ENCODE data around the gene SYNJ2. TPM values are rescaled to one million over a fixed set of nuclear protein-coding genes. Genes with fewer than 3 reads are reported as not detected.

SYNJ2 gene
- total and polyA plus RNA-seq, 4 donors, result 3.4 to 8.8 (median 4.8) TPM

- Histone ChIP-seq H3K9ac (ENCODE audit: insufficient read depth in 1 of 2, low read length in 2 of 2) (no peak overlapping the region), H3K27ac (ENCODE audit: low read depth in 1 of 2, low read length in 1 of 2) (no peak overlapping the region), H3K9me3 (ENCODE audit: control insufficient read depth in 4 of 4, insufficient read depth in 3 of 4, low read length in 3 of 4) (no peaks in the 10 kb centered on the region), H3K4me1 (ENCODE audit: control insufficient read depth in 5 of 5, insufficient read depth in 5 of 5, low read length in 5 of 5) (no peaks in the 10 kb centered on the region), H3K4me3 (no peak overlapping the region), H3K27me3 (ENCODE audit: control insufficient read depth in 3 of 3, insufficient read depth in 3 of 3, low read length in 2 of 3) (no peaks in the 10 kb centered on the region), H3K36me3 (ENCODE audit: control insufficient read depth in 4 of 4, insufficient read depth in 4 of 4, low read length in 4 of 4) (peaks cover 4 to 12% (median 8%) of the 10 kb centered on the region in 4 donors)
- DNase-seq (no peak), ATAC-seq (ENCODE audit: insufficient read depth, low FRiP score) (no peak)
- no peak for TF ChIP-seq CTCF (IDR thresholded peaks at IDR 0.05; ENCODE audit: control extremely low read depth, extremely low read depth)
- WGBS, 2 donors, result 52 to 67% methylated on average over 1 of the region's 1 CpG
Measured at GRCh38 chr6:158143700-158144099, 162.0 kb downstream of the SYNJ2 start.

Small RNA genes lying within 50 kb of the gene (small RNA-seq; reads per million reads assigned to genes)
- not detected for gene RNU6-786P (ENCODE audit: low replicate concordance)

Other genes starting within 250 kb of the SYNJ2 start
- 10 to 100 TPM; 22.7 to 35.0 TPM for gene SNX9, start 158.6 kb upstream of the SYNJ2 start, total RNA-seq
- gene SNX9, start 158.6 kb upstream of the SYNJ2 start, polyA plus RNA-seq, result 10 to 100 TPM; 13.8 to 24.9 TPM
- gene SERAC1, start 186.4 kb downstream of the SYNJ2 start, total RNA-seq, result 10 to 100 TPM in 1 of 2 donors, 1 to 10 TPM in 1; 5.6 to 10.1 TPM
- 1 to 10 TPM; 3.1 to 4.1 TPM for gene SERAC1, start 186.4 kb downstream of the SYNJ2 start, polyA plus RNA-seq
- gene GTF2H5, start 186.5 kb downstream of the SYNJ2 start, total RNA-seq, result 10 to 100 TPM in 1 of 2 donors, 1 to 10 TPM in 1; 5.9 to 16.7 TPM
- gene GTF2H5, start 186.5 kb downstream of the SYNJ2 start, polyA plus RNA-seq, result 10 to 100 TPM in 1 of 2 donors, 1 to 10 TPM in 1; 7.2 to 11.0 TPM

Data from lung (tissue), 13 donors.